ENCODE measurements around the gene MEX3A. TPM values are rescaled to one million over a fixed set of nuclear protein-coding genes. Genes with fewer than 3 reads are reported as not detected.

The MEX3A gene
- total RNA-seq, 4 donors from 2014 or later: 0.29 to 13.3 (median 2.0) TPM

- Histone ChIP-seq H3K4me3 (peak overlapping the region; percentile 79 to 97), H3K27ac (peak overlapping the region; percentile 75 to 85), H3K9me3 (no peaks in the 10 kb centered on the region), H3K36me3 (no peaks in the 10 kb centered on the region), H3K4me1 (no peaks in the 10 kb centered on the region), H3K27me3 (no peaks in the 10 kb centered on the region)
- no peak for DNase-seq
- TF ChIP-seq CTCF (IDR thresholded peaks at IDR 0.05) (no peak), POLR2A (IDR thresholded peaks at IDR 0.05) (no peak)
- intact Hi-C loops (cut with DNase I; ENCODE audit: low total_unique reads): no loop called here
These were observed 917 bp downstream of the MEX3A start for GRCh38 chr1:156081180-156081916.

- TF ChIP-seq CTCF (IDR thresholded peaks at IDR 0.05) (no peak), POLR2A (IDR thresholded peaks at IDR 0.05) (no peak)
- intact Hi-C loops (cut with DNase I; ENCODE audit: low total_unique reads): no loop called here
- Histone ChIP-seq H3K27me3 (no peaks in the 10 kb centered on the region), H3K4me1 (no peaks in the 10 kb centered on the region), H3K4me3 (peak overlapping the region in 1 of 2 donors; percentile 79), H3K36me3 (no peaks in the 10 kb centered on the region), H3K27ac (peak overlapping the region; percentile 64 to 65), H3K9me3 (no peaks in the 10 kb centered on the region)
- DNase-seq: no peak
These were observed 1.4 kb downstream of the MEX3A start for GRCh38 chr1:156080863-156081179.

- Histone ChIP-seq H3K27ac (peak overlapping the region in 1 of 2 donors; percentile 65), H3K4me1 (no peaks in the 10 kb centered on the region), H3K4me3 (peak overlapping the region in 1 of 2 donors; percentile 79), H3K9me3 (no peaks in the 10 kb centered on the region), H3K27me3 (no peaks in the 10 kb centered on the region), H3K36me3 (no peaks in the 10 kb centered on the region)
- peak in 1 of 2 donors; percentile 28 for DNase-seq
- TF ChIP-seq CTCF (IDR thresholded peaks at IDR 0.05) (no peak), POLR2A (IDR thresholded peaks at IDR 0.05) (no peak)
- intact Hi-C loops (cut with DNase I; ENCODE audit: low total_unique reads): no loop called here
These were observed 1.9 kb downstream of the MEX3A start for GRCh38 chr1:156080241-156080862.

- H3K9me3 ChIP-seq: no peaks in the 10 kb centered on the region
- H3K4me3 ChIP-seq: no peak overlapping the region
- no peaks in the 10 kb centered on the region for H3K36me3 ChIP-seq
- no peaks in the 10 kb centered on the region for H3K27me3 ChIP-seq
- TF ChIP-seq CTCF (IDR thresholded peaks at IDR 0.05) (no peak), POLR2A (IDR thresholded peaks at IDR 0.05) (no peak)
- intact Hi-C loops (cut with DNase I; ENCODE audit: low total_unique reads): no loop called here
- H3K4me1 ChIP-seq: no peaks in the 10 kb centered on the region
- DNase-seq: no peak
- no peak overlapping the region for H3K27ac ChIP-seq
These were observed 2.5 kb downstream of the MEX3A start for GRCh38 chr1:156079762-156080161.

GRCh38 chr1:156078728-156079127 lies 3.5 kb downstream of the MEX3A start:
- Histone ChIP-seq H3K4me1 (no peaks in the 10 kb centered on the region), H3K27me3 (no peaks in the 10 kb centered on the region)
- no peak for DNase-seq

More at GRCh38 chr1:156078728-156079127, 3.5 kb downstream of the MEX3A start:
- no peaks in the 10 kb centered on the region for H3K9me3 ChIP-seq
- no peak overlapping the region for H3K4me3 ChIP-seq
- no peaks in the 10 kb centered on the region for H3K36me3 ChIP-seq
- H3K27ac ChIP-seq: no peak overlapping the region
- intact Hi-C loops (cut with DNase I; ENCODE audit: low total_unique reads): no loop called here
- TF ChIP-seq POLR2A (IDR thresholded peaks at IDR 0.05): no peak
- TF ChIP-seq CTCF (IDR thresholded peaks at IDR 0.05): no peak
